Neuronal stem cell (in vitro differentiated cells): Measurements from ENCODE around the gene BMPER.

Experiments
- DNase-seq: peaks from one replicate; pipeline ENCODE4 v3.0.0-alpha.2; 2013; ENCODE audit warnings: low spot score
- H2AFZ ChIP-seq: one replicate; pipeline ENCODE4 v1.6.1; 2013; ENCODE audit warnings: mild to moderate bottlenecking, low read length, inconsistent platforms
- H2AK5ac ChIP-seq: 2 replicates; pipeline ENCODE4 v1.6.1; 2013; ENCODE audit warnings: low read depth, mild to moderate bottlenecking, inconsistent platforms, low read length, moderate library complexity, mixed read lengths
- H2BK120ac ChIP-seq: 2 replicates; pipeline ENCODE4 v1.6.1; 2013; ENCODE audit warnings: low read depth, mild to moderate bottlenecking, inconsistent platforms, low read length, moderate library complexity, mixed read lengths
- H2BK12ac ChIP-seq: one replicate; pipeline ENCODE4 v1.6.1; 2013; ENCODE audit warnings: low read length, inconsistent platforms
- H2BK15ac ChIP-seq: 2 replicates; pipeline ENCODE4 v1.6.1; 2013; ENCODE audit warnings: mild to moderate bottlenecking, low read length, inconsistent platforms, mixed read lengths
- H2BK5ac ChIP-seq: one replicate; pipeline ENCODE4 v1.6.1; 2013; ENCODE audit warnings: inconsistent platforms, mild to moderate bottlenecking, low read length, moderate library complexity
- H3K14ac ChIP-seq: one replicate; pipeline ENCODE4 v1.6.1; 2013; ENCODE audit warnings: low read length, inconsistent platforms
- H3K18ac ChIP-seq: 2 replicates; pipeline ENCODE4 v1.6.1; 2013; ENCODE audit warnings: low read length, inconsistent platforms
- H3K23ac ChIP-seq: 2 replicates; pipeline ENCODE4 v1.6.1; 2013; ENCODE audit warnings: low read depth, mild to moderate bottlenecking, mixed read lengths, low read length, inconsistent platforms; ENCODE audit not compliant: poor library complexity
- H3K27ac ChIP-seq: replicated peaks from 3 replicates; pipeline ENCODE4 v1.5.1; 2013; ENCODE audit warnings: low read length, inconsistent platforms
- H3K27me3 ChIP-seq, 3 experiments: 2 replicates each; pipeline ENCODE4 v1.6.1; 2013; ENCODE audit warnings: low read length in 3 of 3, mild to moderate bottlenecking in 2 of 3, inconsistent platforms in 1 of 3, low read depth in 1 of 3, mixed read lengths in 1 of 3, moderate library complexity in 1 of 3; ENCODE audit not compliant: control insufficient read depth in 3 of 3, insufficient read depth in 3 of 3
- H3K36me3 ChIP-seq, 2 donors: replicated peaks in 1 of 2; 2 replicates each; pipeline ENCODE4 v1.6.1; 2013; ENCODE audit warnings: low read length in 2 of 2; ENCODE audit not compliant: control insufficient read depth in 2 of 2, insufficient read depth in 2 of 2
- H3K4ac ChIP-seq: 2 replicates; pipeline ENCODE4 v1.6.1; 2013; ENCODE audit warnings: inconsistent platforms, mild to moderate bottlenecking, low read length, moderate library complexity
- H3K4me1 ChIP-seq, 2 donors: 1 replicate in 1 of 2; 2 replicates in 1 of 2; pipeline ENCODE4 v1.6.1; 2013; ENCODE audit warnings: low read length in 2 of 2, low read depth in 1 of 2; ENCODE audit not compliant: control insufficient read depth in 2 of 2, insufficient read depth in 1 of 2
- H3K4me2 ChIP-seq: one replicate; pipeline ENCODE4 v1.6.1; 2013; ENCODE audit warnings: mild to moderate bottlenecking, low read length, inconsistent platforms; ENCODE audit not compliant: insufficient read depth, poor library complexity, severe bottlenecking
- H3K4me3 ChIP-seq, 2 donors: 2 replicates each; pipeline ENCODE4 v1.5.1; 2013; ENCODE audit warnings: low read length in 2 of 2, mild to moderate bottlenecking in 2 of 2, inconsistent platforms in 1 of 2, moderate library complexity in 1 of 2
- H3K79me1 ChIP-seq: one replicate; pipeline ENCODE4 v1.6.1; 2013; ENCODE audit warnings: low read depth, mild to moderate bottlenecking, inconsistent platforms, low read length, moderate library complexity
- H3K9ac ChIP-seq: one replicate; pipeline ENCODE4 v1.6.1; 2013; ENCODE audit warnings: mild to moderate bottlenecking, low read depth, low read length, inconsistent platforms; ENCODE audit not compliant: poor library complexity
- H3K9me3 ChIP-seq, 2 donors: replicated peaks in 1 of 2; 2 replicates each; pipeline versions ENCODE3 to v1.6.1; 2013; ENCODE audit warnings: low read length in 2 of 2, mild to moderate bottlenecking in 2 of 2, inconsistent platforms in 1 of 2, low read depth in 1 of 2, mixed read lengths in 1 of 2, moderate library complexity in 1 of 2; ENCODE audit not compliant: control insufficient read depth in 2 of 2, insufficient read depth in 1 of 2
- H4K8ac ChIP-seq: one replicate; pipeline ENCODE4 v1.6.1; 2013; ENCODE audit warnings: low read depth, mild to moderate bottlenecking, inconsistent platforms, low read length, moderate library complexity
- H4K91ac ChIP-seq: one replicate; pipeline ENCODE4 v1.6.1; 2013; ENCODE audit warnings: low read length, low read depth, mild to moderate bottlenecking, inconsistent platforms; ENCODE audit not compliant: poor library complexity
- WGBS, 2 donors: extraction: QIAGEN DNeasy Blood & Tissue Kit; methylation state at CpG; one replicate each; pipeline ENCODE4 v1.1.7; 2013; ENCODE audit warnings: missing lambda C conversion rate in 2 of 2, mixed read lengths in 1 of 2; ENCODE audit not compliant: insufficient read length in 2 of 2, insufficient replicate concordance in 1 of 2; ENCODE audit errors: extremely low coverage in 2 of 2; 5-methylcytosine and 5-hydroxymethylcytosine counted together

BMPER gene

DNA sequence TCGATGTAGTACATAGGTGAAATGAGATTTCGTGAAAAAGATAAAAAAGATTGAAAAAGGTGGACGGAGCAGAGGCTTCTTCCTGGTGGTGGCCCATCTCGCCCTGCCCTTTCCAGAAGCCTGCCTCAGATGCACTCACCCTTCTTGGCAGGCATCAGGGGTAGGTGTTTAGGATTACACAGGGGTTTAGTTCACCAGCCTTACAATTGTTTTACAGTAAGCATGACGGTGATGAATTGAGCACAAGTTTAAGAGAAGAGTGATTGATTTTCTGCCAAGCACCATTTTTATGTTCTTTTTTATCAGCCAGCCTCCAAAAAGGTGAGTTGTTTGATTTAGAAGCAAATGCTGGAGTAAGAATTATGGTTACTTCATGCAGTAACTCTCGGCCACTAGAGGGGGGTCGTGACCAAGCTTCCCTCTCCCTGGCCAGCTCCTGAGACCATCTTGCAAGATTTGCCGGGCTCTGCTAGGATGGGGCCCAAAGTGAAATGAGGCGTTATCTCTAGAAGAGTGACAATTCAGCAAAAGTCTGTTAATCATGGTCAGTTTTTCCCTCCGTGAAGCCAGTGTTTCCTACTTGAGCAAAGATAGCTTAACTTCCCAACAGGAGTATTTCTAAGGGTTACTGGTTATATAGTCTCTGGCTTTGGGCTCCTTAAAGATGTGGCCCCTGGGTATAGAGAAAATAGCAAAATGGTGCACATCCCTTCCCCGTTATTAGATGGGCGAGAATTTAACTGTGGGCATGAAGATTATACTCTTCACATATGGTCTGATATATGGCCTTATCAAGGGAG is 228.8 kb downstream of the BMPER start:
- Histone ChIP-seq H3K27me3 (no peaks in the 10 kb centered on the region), H3K4me3 (no peak overlapping the region)

DNA sequence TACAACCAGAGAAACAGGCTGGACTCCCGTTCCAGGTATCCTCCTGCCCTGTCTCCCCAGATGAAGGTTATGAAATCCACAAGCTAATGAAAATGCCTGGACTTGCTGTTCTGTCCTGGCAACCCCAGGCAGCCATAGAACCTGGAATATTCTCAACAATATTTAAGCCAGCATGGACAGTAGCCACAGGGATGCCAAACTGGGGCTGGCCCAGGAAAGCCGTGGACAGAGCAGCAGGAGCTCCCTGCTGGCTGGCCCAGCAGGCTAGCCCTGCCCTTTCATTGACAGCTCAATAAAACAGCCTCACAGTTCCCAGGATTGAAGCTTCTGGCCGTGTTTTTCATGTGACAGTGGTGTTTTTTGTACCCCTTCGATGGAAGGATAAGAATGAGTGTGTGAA is 230.6 kb downstream of the BMPER start:
- H2AK5ac ChIP-seq: no peak overlapping the region
- no peak overlapping the region for H3K4ac ChIP-seq
- H3K14ac ChIP-seq: no peak overlapping the region
- H3K4me3 ChIP-seq: no peak overlapping the region
- no peak overlapping the region for H4K8ac ChIP-seq
- no peak overlapping the region for H4K91ac ChIP-seq
- H2AFZ ChIP-seq: no peak overlapping the region
- no peaks in the 10 kb centered on the region for H3K36me3 ChIP-seq
- H3K4me2 ChIP-seq: no peak overlapping the region
- H2BK5ac ChIP-seq: no peak overlapping the region
- H3K18ac ChIP-seq: no peak overlapping the region
- H2BK120ac ChIP-seq: no peak overlapping the region
- H3K9ac ChIP-seq: no peak overlapping the region
- no peaks in the 10 kb centered on the region for H3K79me1 ChIP-seq
- H3K27ac ChIP-seq: no peak overlapping the region
- H3K23ac ChIP-seq: no peak overlapping the region
- DNase-seq: no peak
- no peak overlapping the region for H2BK12ac ChIP-seq
- H3K9me3 ChIP-seq: no peaks in the 10 kb centered on the region
- H3K27me3 ChIP-seq: no peaks in the 10 kb centered on the region
- WGBS, 2 donors: no CpG with 5 or more reads among the region's 4 CpGs
- H2BK15ac ChIP-seq: no peak overlapping the region
- peaks cover 0 to 7% of the 10 kb centered on the region in 2 donors for H3K4me1 ChIP-seq

More for the DNA sequence above, 228.8 kb downstream of the BMPER start:
- 100% methylated on average over 2 of the region's 12 CpGs; no CpG with 5 or more reads in 1 of the 2 donors for WGBS, 2 donors
- no peak overlapping the region for H2BK12ac ChIP-seq
- H3K27ac ChIP-seq: no peak overlapping the region
- H3K9me3 ChIP-seq: no peaks in the 10 kb centered on the region
- no peaks in the 10 kb centered on the region for H3K79me1 ChIP-seq
- no peak overlapping the region for H4K91ac ChIP-seq
- H4K8ac ChIP-seq: no peak overlapping the region
- no peaks in the 10 kb centered on the region for H3K36me3 ChIP-seq
- H3K14ac ChIP-seq: no peak overlapping the region
- H3K4me2 ChIP-seq: no peak overlapping the region
- peak; percentile 61 for DNase-seq
- H2AK5ac ChIP-seq: no peak overlapping the region
- H3K18ac ChIP-seq: no peak overlapping the region
- no peak overlapping the region for H2BK5ac ChIP-seq
- H2AFZ ChIP-seq: no peak overlapping the region
- no peak overlapping the region for H3K4ac ChIP-seq
- no peak overlapping the region for H3K9ac ChIP-seq
- H3K23ac ChIP-seq: no peak overlapping the region
- no peak overlapping the region for H2BK15ac ChIP-seq
- peaks cover 0 to 7% of the 10 kb centered on the region in 2 donors for H3K4me1 ChIP-seq
- no peak overlapping the region for H2BK120ac ChIP-seq

DNA sequence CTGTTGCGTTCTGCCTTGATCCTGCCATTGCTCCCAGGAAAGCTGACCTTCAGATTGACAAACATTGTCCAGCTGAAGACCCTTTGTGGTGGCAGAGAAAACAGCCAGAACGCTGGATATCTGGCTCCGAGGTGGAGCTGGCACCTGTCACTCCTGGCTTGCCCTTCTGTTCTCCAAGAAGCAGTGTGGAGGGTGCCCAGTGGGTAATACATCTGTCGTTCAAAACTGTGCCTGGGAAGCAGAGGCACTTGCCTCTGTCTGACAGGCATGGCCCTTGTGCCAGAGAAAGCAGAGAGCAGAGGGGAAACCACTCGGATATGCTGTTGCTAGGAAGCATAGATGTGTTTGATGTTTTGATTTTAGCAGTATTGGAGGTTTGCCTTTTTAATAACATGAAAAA is 231.4 kb downstream of the BMPER start:
- no peak overlapping the region for H2AK5ac ChIP-seq
- no peak overlapping the region for H3K4me2 ChIP-seq
- no peak for DNase-seq
- H3K79me1 ChIP-seq: no peaks in the 10 kb centered on the region
- no peaks in the 10 kb centered on the region for H3K27me3 ChIP-seq
- H2BK5ac ChIP-seq: no peak overlapping the region
- H3K4me3 ChIP-seq: no peak overlapping the region
- WGBS, 2 donors: no CpG with 5 or more reads among the region's 5 CpGs
- H4K91ac ChIP-seq: no peak overlapping the region
- H3K14ac ChIP-seq: no peak overlapping the region
- H3K18ac ChIP-seq: peak overlapping the region; percentile 12
- H3K9ac ChIP-seq: no peak overlapping the region
- no peak overlapping the region for H2BK15ac ChIP-seq
- no peak overlapping the region for H3K27ac ChIP-seq
- no peak overlapping the region for H2BK120ac ChIP-seq
- H4K8ac ChIP-seq: no peak overlapping the region
- no peak overlapping the region for H2BK12ac ChIP-seq
- H2AFZ ChIP-seq: no peak overlapping the region
- no peak overlapping the region for H3K23ac ChIP-seq
- peaks cover 0 to 7% of the 10 kb centered on the region in 2 donors for H3K4me1 ChIP-seq
- no peaks in the 10 kb centered on the region for H3K9me3 ChIP-seq
- H3K4ac ChIP-seq: no peak overlapping the region
- no peaks in the 10 kb centered on the region for H3K36me3 ChIP-seq

DNA sequence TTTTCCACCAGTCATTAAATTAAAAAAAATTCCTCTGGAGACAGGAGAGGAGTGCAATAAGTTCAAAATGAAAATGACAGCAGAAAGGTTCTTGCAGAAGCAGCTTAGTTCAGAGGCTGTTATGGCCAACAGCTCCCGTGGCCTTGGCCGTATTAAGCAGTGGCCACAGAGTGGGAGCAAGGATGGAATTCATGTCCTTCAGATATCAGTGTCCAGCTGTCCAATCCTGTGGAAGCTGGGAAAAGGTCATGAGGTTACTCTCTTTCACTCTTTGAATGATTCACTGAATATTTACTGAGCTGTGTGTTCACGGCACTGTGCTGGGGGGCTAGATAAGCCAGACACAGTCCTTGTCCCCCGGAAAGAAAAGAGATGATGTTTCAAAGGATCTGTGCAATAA is 231.8 kb downstream of the BMPER start:
- Histone ChIP-seq H3K79me1 (no peaks in the 10 kb centered on the region), H2BK5ac (no peak overlapping the region), H3K4ac (no peak overlapping the region), H3K4me2 (no peak overlapping the region), H4K8ac (no peak overlapping the region), H3K9ac (no peak overlapping the region), H3K14ac (no peak overlapping the region), H2AFZ (no peak overlapping the region), H2BK12ac (no peak overlapping the region), H3K4me3 (no peak overlapping the region), H2BK15ac (no peak overlapping the region), H4K91ac (no peak overlapping the region), H3K23ac (no peak overlapping the region), H3K4me1 (peaks cover 0 to 7% of the 10 kb centered on the region in 2 donors), H3K27ac (no peak overlapping the region), H3K27me3 (no peaks in the 10 kb centered on the region), H2AK5ac (no peak overlapping the region), H3K9me3 (no peaks in the 10 kb centered on the region), H2BK120ac (no peak overlapping the region), H3K18ac (no peak overlapping the region), H3K36me3 (no peaks in the 10 kb centered on the region)
- DNase-seq: no peak
- WGBS, 2 donors: no CpG with 5 or more reads among the region's 4 CpGs
